NT2/D1 (cell line): ENCODE data around the gene ZNF688.

ENCODE experiments used
- SUZ12 ChIP-seq: IDR thresholded peaks from 2 replicates; pipeline ENCODE4 v1.6.1; 2011; ENCODE audit not compliant: insufficient read length, insufficient read depth; ENCODE audit errors: extremely low read depth
- YY1 ChIP-seq: IDR thresholded peaks from 2 replicates; pipeline ENCODE4 v1.6.1; 2011; ENCODE audit not compliant: insufficient read length, insufficient read depth
- ZNF274 ChIP-seq: IDR thresholded peaks from 2 replicates; pipeline ENCODE4 v1.6.1; 2011; ENCODE audit warnings: mild to moderate bottlenecking, low read depth, low read length

GRCh38 chr16:30602616-30603277 is 31.2 kb upstream of the ZNF688 start:
- TF ChIP-seq YY1 (no peak), ZNF274 (no peak), SUZ12 (no peak)
